Measurements from ENCODE around the gene HOXB3.

DNA sequence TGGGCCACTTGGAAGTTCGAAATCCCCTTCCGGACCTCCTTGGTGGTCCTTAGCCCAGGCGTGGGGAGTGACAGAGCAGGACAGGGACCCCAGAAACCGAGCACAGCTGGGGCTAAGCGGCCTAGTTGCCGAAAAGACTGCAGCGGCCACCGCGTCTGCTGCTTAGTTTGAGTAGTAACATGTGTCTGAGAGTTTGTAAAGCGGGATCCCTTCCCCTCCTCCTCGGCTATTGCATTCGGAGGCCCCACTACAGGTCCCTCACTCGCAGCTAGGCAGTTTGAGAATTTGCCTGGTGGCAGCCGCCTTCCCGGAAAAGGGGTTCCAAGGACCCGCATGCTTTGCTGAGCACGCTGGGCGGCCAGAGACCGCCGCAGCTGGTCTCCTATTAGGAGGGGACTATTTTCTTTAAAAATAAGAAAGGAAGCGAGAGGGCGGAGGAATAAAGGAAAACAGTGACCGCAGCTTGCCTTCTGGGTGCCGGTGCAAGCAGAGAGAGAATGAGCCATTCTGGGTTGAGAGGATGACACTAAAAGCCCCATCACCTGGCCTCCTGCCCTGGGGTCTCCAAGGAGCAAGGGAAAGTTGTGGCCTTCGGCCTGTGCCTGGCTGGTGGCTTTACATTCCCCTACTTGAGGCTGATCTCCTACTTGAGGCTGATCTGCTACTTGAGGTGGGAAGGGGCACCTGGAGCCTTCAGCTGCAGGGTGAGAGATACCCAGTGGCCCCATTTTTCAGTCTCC is 4.7 kb upstream of the HOXB3 start:
- TF ChIP-seq, protein P1, sequence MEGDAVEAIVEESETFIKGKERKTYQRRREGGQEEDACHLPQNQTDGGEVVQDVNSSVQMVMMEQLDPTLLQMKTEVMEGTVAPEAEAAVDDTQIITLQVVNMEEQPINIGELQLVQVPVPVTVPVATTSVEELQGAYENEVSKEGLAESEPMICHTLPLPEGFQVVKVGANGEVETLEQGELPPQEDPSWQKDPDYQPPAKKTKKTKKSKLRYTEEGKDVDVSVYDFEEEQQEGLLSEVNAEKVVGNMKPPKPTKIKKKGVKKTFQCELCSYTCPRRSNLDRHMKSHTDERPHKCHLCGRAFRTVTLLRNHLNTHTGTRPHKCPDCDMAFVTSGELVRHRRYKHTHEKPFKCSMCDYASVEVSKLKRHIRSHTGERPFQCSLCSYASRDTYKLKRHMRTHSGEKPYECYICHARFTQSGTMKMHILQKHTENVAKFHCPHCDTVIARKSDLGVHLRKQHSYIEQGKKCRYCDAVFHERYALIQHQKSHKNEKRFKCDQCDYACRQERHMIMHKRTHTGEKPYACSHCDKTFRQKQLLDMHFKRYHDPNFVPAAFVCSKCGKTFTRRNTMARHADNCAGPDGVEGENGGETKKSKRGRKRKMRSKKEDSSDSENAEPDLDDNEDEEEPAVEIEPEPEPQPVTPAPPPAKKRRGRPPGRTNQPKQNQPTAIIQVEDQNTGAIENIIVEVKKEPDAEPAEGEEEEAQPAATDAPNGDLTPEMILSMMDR (conservative IDR thresholded peaks at IDR 0.05 in 1 of 2, IDR thresholded peaks at IDR 0.05 in 1 of 2; ENCODE audit: extremely low read depth in 1 of 2, insufficient read depth in 1 of 2, low read depth in 1 of 2, low read length in 2 of 2): no peak
- TF ChIP-seq EZH2 (IDR thresholded peaks at IDR 0.05; ENCODE audit: borderline replicate concordance, low read length): no peak

All from mammary epithelial cell (primary cell).